IPS-20b (cell line): ENCODE measurements around the gene KCNH5.

Experiments used
- H3K27ac ChIP-seq: one replicate; pipeline ENCODE4 v1.5.1; 2013; ENCODE audit warnings: low read length
- H3K27me3 ChIP-seq: 2 replicates; pipeline ENCODE4 v1.6.1; 2013; ENCODE audit warnings: mild to moderate bottlenecking, low read length, inconsistent platforms; ENCODE audit not compliant: insufficient read depth
- H3K36me3 ChIP-seq: 2 replicates; pipeline ENCODE4 v1.6.1; 2013; ENCODE audit warnings: low read depth, mild to moderate bottlenecking, inconsistent platforms, low read length, moderate library complexity; ENCODE audit not compliant: insufficient read depth
- H3K4me1 ChIP-seq: 2 replicates; pipeline ENCODE4 v1.6.1; 2013; ENCODE audit warnings: mild to moderate bottlenecking, control low read depth, inconsistent platforms, low read length, moderate library complexity; ENCODE audit not compliant: insufficient read depth
- H3K4me3 ChIP-seq: 2 replicates; pipeline ENCODE4 v1.5.1; 2013; ENCODE audit warnings: mild to moderate bottlenecking, low read length, inconsistent platforms
- H3K9ac ChIP-seq: 2 replicates; pipeline ENCODE4 v1.6.1; 2013; ENCODE audit warnings: low read depth, mild to moderate bottlenecking, inconsistent platforms, low read length, moderate library complexity
- H3K9me3 ChIP-seq: 2 replicates; pipeline ENCODE4 v1.6.1; 2013; ENCODE audit warnings: mild to moderate bottlenecking, low read depth, low read length, inconsistent platforms; ENCODE audit not compliant: insufficient read depth

Gene KCNH5

GRCh38 chr14:62743118-62743517 is 302.1 kb downstream of the KCNH5 start:
- Histone ChIP-seq H3K27ac (no peak overlapping the region), H3K9ac (no peak overlapping the region), H3K27me3 (no peaks in the 10 kb centered on the region), H3K4me1 (peaks cover 13% of the 10 kb centered on the region; the same call in 1 of the 2 replicates), H3K36me3 (no peaks in the 10 kb centered on the region), H3K4me3 (no peak overlapping the region), H3K9me3 (no peaks in the 10 kb centered on the region)

- H3K36me3 ChIP-seq: no peaks in the 10 kb centered on the region
- H3K4me3 ChIP-seq: no peak overlapping the region
- H3K4me1 ChIP-seq: peaks cover 13% of the 10 kb centered on the region; the same call in 1 of the 2 replicates
- H3K9ac ChIP-seq: no peak overlapping the region
- H3K27me3 ChIP-seq: no peaks in the 10 kb centered on the region
- no peak overlapping the region for H3K27ac ChIP-seq
- no peaks in the 10 kb centered on the region; the same call in 1 of the 2 replicates for H3K9me3 ChIP-seq
Measured at GRCh38 chr14:62739647-62740046, 305.6 kb downstream of the KCNH5 start.

DNA sequence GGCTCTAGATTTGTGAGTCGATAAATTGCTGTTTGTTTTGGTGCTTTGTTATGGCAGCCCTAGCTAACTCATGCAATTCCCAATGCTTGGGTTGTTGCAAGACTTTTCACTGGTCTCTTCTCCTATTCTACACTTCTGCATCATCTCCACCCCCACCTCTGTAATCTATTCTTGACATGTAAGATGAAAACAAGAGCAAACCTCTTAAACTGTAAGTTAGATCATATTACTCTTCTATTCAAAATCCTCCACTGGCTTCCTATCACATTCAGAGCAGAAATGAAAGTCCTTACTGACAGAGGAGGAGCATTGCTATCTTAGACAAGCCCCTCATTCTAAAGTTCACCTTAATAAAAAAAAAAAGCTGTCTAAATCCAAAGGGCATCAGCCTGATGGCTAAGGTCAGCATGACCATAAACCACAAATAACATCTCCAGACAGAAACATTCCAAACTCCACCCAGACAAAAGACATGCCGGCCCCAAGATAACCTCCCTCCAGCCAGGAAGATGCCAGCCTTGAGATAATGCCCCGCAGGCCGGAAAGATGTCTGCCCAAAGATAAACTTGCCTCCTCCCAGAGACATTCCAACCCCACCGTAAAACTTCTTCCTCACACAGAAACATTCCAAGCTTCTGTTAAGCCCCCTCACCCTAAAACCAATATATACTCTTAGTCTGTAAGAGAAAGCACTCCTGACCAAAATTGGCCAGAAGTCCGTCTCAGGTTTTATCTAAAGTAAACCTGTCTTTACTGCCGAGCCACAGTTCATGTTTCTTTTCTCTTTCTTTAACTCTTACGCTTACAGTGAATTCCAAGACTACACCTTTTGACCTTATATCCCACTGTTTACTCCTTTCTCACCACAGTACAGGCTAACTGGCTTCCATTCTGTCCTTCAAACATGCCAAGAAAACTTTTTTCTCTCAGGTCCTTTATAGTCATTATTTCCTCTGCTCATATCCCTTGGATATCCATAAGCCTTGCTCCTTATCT is 308.9 kb downstream of the KCNH5 start:
- H3K36me3 ChIP-seq: no peaks in the 10 kb centered on the region

GRCh38 chr14:62734831-62735230 is 310.4 kb downstream of the KCNH5 start:
- Histone ChIP-seq H3K4me3 (no peak overlapping the region), H3K36me3 (no peaks in the 10 kb centered on the region), H3K9me3 (no peaks in the 10 kb centered on the region; the same call in 1 of the 2 replicates), H3K27me3 (no peaks in the 10 kb centered on the region), H3K4me1 (no peaks in the 10 kb centered on the region), H3K9ac (no peak overlapping the region), H3K27ac (no peak overlapping the region)

More for the DNA sequence above, 308.9 kb downstream of the KCNH5 start:
- Histone ChIP-seq H3K27me3 (no peaks in the 10 kb centered on the region), H3K4me3 (no peak overlapping the region), H3K4me1 (peaks cover 3% of the 10 kb centered on the region; the same call in 1 of the 2 replicates), H3K9me3 (no peaks in the 10 kb centered on the region; the same call in 1 of the 2 replicates), H3K9ac (no peak overlapping the region), H3K27ac (no peak overlapping the region)

DNA sequence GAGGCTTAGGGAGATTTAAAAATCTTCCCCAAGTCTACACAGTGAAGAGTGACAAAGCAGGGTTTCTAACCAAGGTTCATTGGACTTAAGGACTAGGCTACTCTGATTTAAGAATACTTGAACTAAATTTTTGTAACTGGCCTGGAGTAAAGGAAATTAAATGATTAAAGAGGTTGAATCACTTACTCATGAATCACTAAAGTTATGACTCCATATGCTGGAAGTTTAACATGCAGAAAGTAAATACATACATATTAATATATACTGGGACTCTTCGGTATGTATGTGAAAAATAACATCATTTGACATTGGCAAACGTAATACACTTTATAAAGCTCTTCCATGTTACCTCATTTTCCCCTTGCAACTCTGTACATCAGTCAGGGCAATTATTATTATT is 322.9 kb downstream of the KCNH5 start:
- H3K27ac ChIP-seq: no peak overlapping the region
- H3K4me3 ChIP-seq: no peak overlapping the region
- no peaks in the 10 kb centered on the region for H3K9me3 ChIP-seq
- H3K4me1 ChIP-seq: no peaks in the 10 kb centered on the region
- no peaks in the 10 kb centered on the region for H3K36me3 ChIP-seq
- H3K9ac ChIP-seq: no peak overlapping the region
- H3K27me3 ChIP-seq: no peaks in the 10 kb centered on the region

GRCh38 chr14:62718629-62719028 is 326.6 kb downstream of the KCNH5 start:
- H3K9me3 ChIP-seq: no peaks in the 10 kb centered on the region
- no peaks in the 10 kb centered on the region for H3K36me3 ChIP-seq
- H3K27me3 ChIP-seq: no peaks in the 10 kb centered on the region
- no peak overlapping the region for H3K27ac ChIP-seq
- no peak overlapping the region for H3K4me3 ChIP-seq
- no peaks in the 10 kb centered on the region for H3K4me1 ChIP-seq
- H3K9ac ChIP-seq: no peak overlapping the region

DNA sequence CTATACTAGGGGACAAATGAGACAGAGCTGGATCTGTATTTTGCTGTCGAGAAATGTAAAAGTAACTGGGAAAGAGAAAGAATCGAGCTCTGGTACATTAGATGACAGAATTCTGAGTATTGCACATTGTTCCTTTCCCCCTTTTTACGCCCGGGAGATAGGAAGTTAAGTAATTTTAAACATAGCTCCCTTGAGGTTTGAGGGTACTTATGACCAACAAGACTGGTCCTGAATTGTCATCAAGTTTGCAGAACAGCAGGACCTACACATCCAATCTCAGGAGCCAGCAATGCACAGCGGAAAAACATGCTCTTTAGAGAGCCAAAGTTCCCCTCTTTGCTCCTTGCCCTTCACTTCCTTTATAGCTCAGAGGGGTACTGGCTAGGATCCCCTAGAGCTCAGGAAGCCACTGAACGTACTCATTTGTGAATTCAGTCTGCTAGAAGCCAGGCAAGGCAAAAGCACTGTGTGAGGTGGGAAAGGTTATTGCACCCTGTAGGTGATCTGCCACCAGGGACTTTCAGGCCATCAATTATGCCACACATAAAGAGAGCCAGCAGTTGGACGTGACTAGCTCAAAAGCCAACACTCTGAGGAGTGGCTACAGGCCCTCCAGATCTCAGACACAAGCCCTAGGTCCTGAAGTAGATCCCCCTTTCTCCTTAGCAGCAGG is 333.8 kb downstream of the KCNH5 start:
- H3K27me3 ChIP-seq: no peaks in the 10 kb centered on the region
- 0 out of 2 replicates have a peak, but pooled peaks cover 2% of the 10 kb centered on the region for H3K4me1 ChIP-seq
- H3K9me3 ChIP-seq: no peaks in the 10 kb centered on the region
- no peaks in the 10 kb centered on the region for H3K36me3 ChIP-seq
- no peak overlapping the region for H3K4me3 ChIP-seq
- H3K9ac ChIP-seq: no peak overlapping the region
- H3K27ac ChIP-seq: no peak overlapping the region

GRCh38 chr14:62710811-62711210 is 334.4 kb downstream of the KCNH5 start:
- no peak overlapping the region for H3K9ac ChIP-seq
- H3K27me3 ChIP-seq: no peaks in the 10 kb centered on the region
- no peak overlapping the region for H3K4me3 ChIP-seq
- H3K9me3 ChIP-seq: no peaks in the 10 kb centered on the region
- no peak overlapping the region for H3K27ac ChIP-seq
- H3K4me1 ChIP-seq: 0 out of 2 replicates have a peak, but pooled peaks cover 2% of the 10 kb centered on the region
- H3K36me3 ChIP-seq: no peaks in the 10 kb centered on the region

- Histone ChIP-seq H3K27ac (no peak overlapping the region), H3K9ac (no peak overlapping the region), H3K4me3 (no peak overlapping the region), H3K36me3 (no peaks in the 10 kb centered on the region), H3K4me1 (0 out of 2 replicates have a peak, but pooled peaks cover 2% of the 10 kb centered on the region), H3K9me3 (no peaks in the 10 kb centered on the region), H3K27me3 (no peaks in the 10 kb centered on the region)
Measured at GRCh38 chr14:62709773-62710172, 335.5 kb downstream of the KCNH5 start.

- H3K4me1 ChIP-seq: peaks cover 3% of the 10 kb centered on the region; the same call in 1 of the 2 replicates
- H3K9me3 ChIP-seq: no peaks in the 10 kb centered on the region
- no peak overlapping the region for H3K27ac ChIP-seq
- H3K4me3 ChIP-seq: no peak overlapping the region
- no peaks in the 10 kb centered on the region for H3K36me3 ChIP-seq
- H3K27me3 ChIP-seq: no peaks in the 10 kb centered on the region
- H3K9ac ChIP-seq: no peak overlapping the region
Measured at GRCh38 chr14:62706217-62706616, 339.0 kb downstream of the KCNH5 start.

DNA sequence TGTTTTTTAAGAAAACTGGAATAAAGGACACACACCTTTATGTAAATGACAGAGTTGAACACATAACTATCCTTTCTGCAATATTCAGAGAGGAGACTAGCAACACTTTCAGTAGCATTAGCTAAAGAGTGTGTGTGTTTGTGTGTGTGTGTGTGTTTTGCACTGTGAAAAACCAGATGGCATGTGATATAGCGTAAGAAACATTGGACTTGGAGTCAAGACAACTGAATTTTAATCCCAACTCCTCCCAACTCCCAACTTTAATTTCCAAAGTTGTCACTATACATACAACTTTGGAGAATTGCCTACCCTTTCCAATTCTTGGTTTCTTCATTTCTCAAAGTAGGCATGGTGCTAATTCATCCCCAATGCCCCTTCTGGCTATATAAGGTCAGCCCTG is 347.8 kb downstream of the KCNH5 start:
- Histone ChIP-seq H3K27me3 (no peaks in the 10 kb centered on the region), H3K4me3 (no peak overlapping the region), H3K4me1 (peaks cover 36% of the 10 kb centered on the region; the same call in 1 of the 2 replicates), H3K27ac (no peak overlapping the region), H3K9me3 (no peaks in the 10 kb centered on the region), H3K9ac (no peak overlapping the region), H3K36me3 (no peaks in the 10 kb centered on the region)
